Endothelial cell of umbilical vein (primary cell): Measurements from ENCODE around the gene MAGI1. TPM values are rescaled to one million over a fixed set of nuclear protein-coding genes. Genes with fewer than 3 reads are reported as not detected.

ENCODE experiments used
- BruUV-seq: library from RNA; stranded (reverse); fragments of 400-500 nt; replicated peaks from 2 replicates; lab custom pipeline; 2021; lab: Mats Ljungman, UMichigan
- CTCF ChIA-PET: fragments of 300-600, 350-600 bp; sonication (Branson Sonifier 250); formaldehyde crosslinking; loops from one replicate; lab custom pipeline; 2021; ENCODE audit warnings: antibody characterized with exemption, inconsistent platforms; lab: Charles Lee
- POLR2A ChIA-PET: fragments of 300-600, 350-600 bp; sonication (Branson Sonifier 250); formaldehyde crosslinking; loops from one replicate; lab custom pipeline; 2021; ENCODE audit warnings: antibody characterized with exemption, inconsistent platforms; lab: Charles Lee
- DNase-seq: peaks from one replicate; pipeline ENCODE4 v3.0.0-alpha.2; 2011; ENCODE audit warnings: low read depth, low spot score
- FAIRE-seq: peaks from 2 replicates; lab custom pipeline; 2011; peaks lifted over from hg19 to GRCh38; lab: Jason Lieb, UNC
- H2AFZ ChIP-seq: 2 replicates; pipeline ENCODE4 v1.6.0; 2012; ENCODE audit warnings: low read depth, low read length, control low read depth, inconsistent platforms
- H3K27ac ChIP-seq: 2 replicates; pipeline ENCODE4 v1.5.1; 2011; ENCODE audit warnings: low read depth, mild to moderate bottlenecking, control low read depth, low read length, moderate library complexity; ENCODE audit not compliant: insufficient read depth
- H3K27me3 ChIP-seq, 2 experiments: 2 replicates each; pipeline versions ENCODE4 v1.6.0 to v1.6.1; 2011; ENCODE audit warnings: low read length in 2 of 2, mixed read lengths in 1 of 2; ENCODE audit not compliant: control insufficient read depth in 2 of 2, insufficient read depth in 2 of 2
- H3K36me3 ChIP-seq, 2 experiments: 2 replicates in 1 of 2; 3 replicates in 1 of 2; pipeline ENCODE4 v1.5.1; 2011; ENCODE audit warnings: low read length in 2 of 2, mild to moderate bottlenecking in 1 of 2, moderate library complexity in 1 of 2; ENCODE audit not compliant: control insufficient read depth in 2 of 2, insufficient read depth in 2 of 2; ENCODE audit errors: extremely low read depth in 1 of 2
- H3K4me1 ChIP-seq: 3 replicates; pipeline ENCODE4 v1.5.1; 2011; ENCODE audit warnings: mild to moderate bottlenecking, low read length; ENCODE audit not compliant: control insufficient read depth, insufficient read depth; ENCODE audit errors: extremely low read depth
- H3K4me2 ChIP-seq: 2 replicates; pipeline ENCODE4 v1.6.1; 2011; ENCODE audit warnings: low read length, control low read depth, mixed read lengths; ENCODE audit not compliant: insufficient read depth
- H3K4me3 ChIP-seq, 3 experiments: fragments of 200-600 bp in 1 of 3; sonication (generic), shearing (Covaris generic) in 1 of 3; replicated peaks in 1 of 3; 2 replicates each; pipeline ENCODE4 v1.5.1; 2011 to 2016; ENCODE audit warnings: control low read depth in 3 of 3, low read length in 3 of 3, mild to moderate bottlenecking in 2 of 3, inconsistent platforms in 1 of 3, low read depth in 1 of 3, moderate library complexity in 1 of 3; ENCODE audit not compliant: insufficient read depth in 1 of 3
- H3K79me2 ChIP-seq: 2 replicates; pipeline ENCODE4 v1.6.0; 2012; ENCODE audit warnings: low read length, inconsistent platforms; ENCODE audit not compliant: control insufficient read depth, insufficient read depth
- H3K9ac ChIP-seq: replicated peaks from 2 replicates; pipeline ENCODE3; 2011; ENCODE audit warnings: low read length, control low read depth; ENCODE audit not compliant: insufficient read depth; ENCODE audit errors: extremely low read depth
- H3K9me1 ChIP-seq: replicated peaks from 3 replicates; pipeline ENCODE4 v1.6.0; 2011; ENCODE audit warnings: mild to moderate bottlenecking, low read length; ENCODE audit not compliant: control insufficient read depth, insufficient read depth; ENCODE audit errors: extremely low read depth
- H3K9me3 ChIP-seq: replicated peaks from 2 replicates; pipeline ENCODE4 v1.5.1; 2012; ENCODE audit warnings: low read length, inconsistent platforms; ENCODE audit not compliant: control insufficient read depth, insufficient read depth
- H4K20me1 ChIP-seq: replicated peaks from 2 replicates; pipeline ENCODE3; 2011; ENCODE audit warnings: mild to moderate bottlenecking, low read length; ENCODE audit not compliant: control insufficient read depth, insufficient read depth; ENCODE audit errors: extremely low read depth
- CTCF ChIP-seq, 2 donors: IDR thresholded peaks; 1 replicate in 1 of 2; 2 replicates in 1 of 2; pipeline ENCODE4 v1.5.1; 2011; ENCODE audit warnings: low read length in 2 of 2, mild to moderate bottlenecking in 2 of 2, moderate library complexity in 2 of 2, control low read depth in 1 of 2, inconsistent platforms in 1 of 2, low read depth in 1 of 2; ENCODE audit not compliant: insufficient read depth in 1 of 2; ENCODE audit errors: extremely low read depth in 1 of 2
- EZH2 ChIP-seq: IDR thresholded peaks from 2 replicates; pipeline ENCODE4 v1.6.1; 2012; ENCODE audit warnings: borderline replicate concordance, low read depth, mild to moderate bottlenecking, moderate library complexity, low read length, inconsistent platforms; ENCODE audit not compliant: severe bottlenecking
- FOS ChIP-seq: IDR thresholded peaks from 2 replicates; pipeline ENCODE4 v1.6.1; 2011; ENCODE audit warnings: mild to moderate bottlenecking, low read length, moderate library complexity, borderline replicate concordance; ENCODE audit not compliant: insufficient read depth
- GATA2 ChIP-seq: IDR thresholded peaks from 2 replicates; pipeline ENCODE4 v1.7.0; 2011; ENCODE audit warnings: low read depth, mild to moderate bottlenecking, moderate library complexity, mixed read lengths, low read length; ENCODE audit not compliant: insufficient read length, insufficient read depth
- JUN ChIP-seq: IDR thresholded peaks from 2 replicates; pipeline ENCODE4 v1.6.1; 2011; ENCODE audit warnings: borderline replicate concordance, low read depth; ENCODE audit not compliant: insufficient read length, insufficient read depth
- MAX ChIP-seq: IDR thresholded peaks from 2 replicates; pipeline ENCODE4 v1.6.1; 2011; ENCODE audit not compliant: insufficient read depth, insufficient read length
- MYC ChIP-seq: IDR thresholded peaks from one replicate; pipeline ENCODE4 v1.6.1; 2011; ENCODE audit warnings: mild to moderate bottlenecking, low read depth, low read length
- POLR2A ChIP-seq: IDR thresholded peaks from 2 replicates; pipeline ENCODE4 v1.6.1; 2012; ENCODE audit warnings: low read depth, mild to moderate bottlenecking, control low read depth, low read length
- POLR2AphosphoS5 ChIP-seq: IDR thresholded peaks from 2 replicates; pipeline ENCODE4 v1.6.1; 2012; ENCODE audit warnings: low read depth, mild to moderate bottlenecking, control low read depth, low read length, moderate library complexity; ENCODE audit not compliant: insufficient read depth
- dilution Hi-C: fragments of 300-500 bp; cut with MboI; formaldehyde crosslinking; loops from one replicate; pipeline ENCODE4 v1.15.0; 2019; ENCODE audit warnings: low sequenced_read_pairs; ENCODE audit not compliant: extremely low pct_ligation_motif_present
- intact Hi-C: fragments of 100-400 bp; cut with micrococcal nuclease; formaldehyde crosslinking; loops from one replicate; pipeline ENCODE4 v1.10.0; 2022
- polyA plus RNA-seq, 4 experiments: library from polyadenylated mRNA; depleted of rRNA in 3 of 4; stranded (reverse) in 3 of 4; unstranded in 1 of 4; fragments of >200 nt; gene quantifications; 2 replicates each; pipeline versions ENCODE4 v1.2.1 to v1.2.3, GENCODE V29; 2011 to 2012; ENCODE audit warnings: missing spikeins in 1 of 4
- total RNA-seq: library from RNA; stranded (reverse); gene quantifications from 2 replicates; pipeline ENCODE4 v1.2.3, GENCODE V29; 2021

MAGI1 gene
- total and polyA plus RNA-seq, 2 donors (not counting 3 experiments of a cell fraction or from before 2014, with no cell fraction given): 10.1 to 47.9 TPM

DNA sequence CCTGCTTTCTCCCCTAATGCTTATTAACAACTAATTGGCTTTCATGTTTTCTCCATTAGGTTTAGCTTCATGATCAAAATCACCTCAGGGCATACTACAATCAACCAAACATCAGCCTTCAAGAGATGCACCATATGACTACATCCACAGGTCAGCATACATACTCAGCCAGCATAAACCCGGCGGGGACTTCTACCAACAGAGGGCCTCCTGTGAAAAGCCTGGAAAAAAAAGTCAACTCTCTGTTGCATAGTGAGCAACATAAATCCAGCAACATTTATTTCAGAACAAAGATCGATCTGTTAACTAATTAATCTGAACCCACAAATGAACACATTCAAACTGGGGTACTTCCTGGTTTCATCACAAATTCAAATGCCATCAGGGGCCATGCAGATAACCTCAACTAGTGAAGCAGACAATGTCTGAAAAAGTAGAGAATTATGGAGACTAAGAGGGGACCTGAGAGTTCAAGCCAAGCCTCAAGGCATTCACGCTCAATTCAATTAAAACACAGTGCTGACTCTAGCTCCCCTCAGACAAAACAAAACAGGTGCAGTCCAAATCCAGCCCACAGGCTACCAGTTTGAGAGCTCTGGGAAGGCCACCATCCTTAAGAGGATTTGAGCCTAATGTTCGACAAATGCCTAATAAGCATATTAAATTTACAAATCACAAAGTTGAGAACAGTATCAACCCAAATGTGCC, 124.5 kb downstream of the MAGI1 start:
- H4K20me1 ChIP-seq: peaks cover 8% of the 10 kb centered on the region
- H3K4me3 ChIP-seq: no peak overlapping the region
- no peaks in the 10 kb centered on the region for H3K9me3 ChIP-seq
- no TSS peak for BruUV-seq
- no peak overlapping the region for H3K4me2 ChIP-seq
- H3K9me1 ChIP-seq: no peaks in the 10 kb centered on the region
- intact Hi-C loops (loop anchor here (1.0 to 5.0 kb wide), 4 partner anchors 51 to 129 kb away; partner anchors contain the start of gene MAGI1), dilution Hi-C loops (no loop called here)
- FAIRE-seq: peak; percentile 52
- H3K9ac ChIP-seq: no peak overlapping the region
- POLR2A ChIA-PET: interaction anchor here (0.8 kb wide), 1 partner anchor 47 kb away, joined by 3 read pairs; no protein-coding TSS in a partner anchor
- H3K4me1 ChIP-seq: peaks cover 13% of the 10 kb centered on the region
- TF ChIP-seq CTCF (IDR thresholded peaks at IDR 0.05; ENCODE audit: extremely low read depth in 1 of 2, insufficient read depth in 1 of 2, low read depth in 1 of 2, low read length in 2 of 2) (peak in 1 of 2 donors; percentile 20), POLR2A (no peak)
- no peak overlapping the region for H2AFZ ChIP-seq
- H3K79me2 ChIP-seq: no peaks in the 10 kb centered on the region
- no peaks in the 10 kb centered on the region for H3K36me3 ChIP-seq
- no peak overlapping the region for H3K27ac ChIP-seq
- no peaks in the 10 kb centered on the region for H3K27me3 ChIP-seq
- DNase-seq: peak; percentile 34
- CTCF ChIA-PET: interaction anchor here (1.0 to 2.1 kb wide), 9 partner anchors 9 to 282 kb away, joined by 3 to 10 read pairs (median 3); no protein-coding TSS in a partner anchor

- H3K27me3 ChIP-seq: no peaks in the 10 kb centered on the region
- no peaks in the 10 kb centered on the region for H3K36me3 ChIP-seq
- no peak for TF ChIP-seq GATA2
- no peak for TF ChIP-seq MYC
- TF ChIP-seq CTCF (IDR thresholded peaks at IDR 0.05; ENCODE audit: extremely low read depth in 1 of 2, insufficient read depth in 1 of 2, low read depth in 1 of 2, low read length in 2 of 2): no peak
- no peak for TF ChIP-seq POLR2A
- no peak for TF ChIP-seq JUN
- no peak for TF ChIP-seq MAX
- no peak for TF ChIP-seq FOS
- no peak for TF ChIP-seq POLR2AphosphoS5
- no peak for TF ChIP-seq EZH2
- no peak for DNase-seq
- H3K27ac ChIP-seq: no peak overlapping the region
- BruUV-seq: no TSS peak
- H3K9me1 ChIP-seq: no peaks in the 10 kb centered on the region
- H3K9ac ChIP-seq: no peak overlapping the region
- H3K4me2 ChIP-seq: no peak overlapping the region
- FAIRE-seq: no peak
- CTCF ChIA-PET: interaction anchor here (0.8 to 1.7 kb wide), 3 partner anchors 10 to 124 kb away, joined by 3 to 4 read pairs (median 4); no protein-coding TSS in a partner anchor
- peaks cover 13% of the 10 kb centered on the region for H3K4me1 ChIP-seq
- intact Hi-C loops (loop anchor here (5.0 kb wide), 1 partner anchor 105 kb away; no protein-coding TSS in a partner anchor), dilution Hi-C loops (no loop called here)
- no peak overlapping the region for H2AFZ ChIP-seq
- no peak overlapping the region for H3K4me3 ChIP-seq
- peaks cover 8% of the 10 kb centered on the region for H4K20me1 ChIP-seq
- H3K79me2 ChIP-seq: no peaks in the 10 kb centered on the region
- POLR2A ChIA-PET: no interaction called here
- no peaks in the 10 kb centered on the region for H3K9me3 ChIP-seq
These were observed 126.1 kb downstream of the MAGI1 start for GRCh38 chr3:65912647-65913046.
